Measurements from ENCODE around the gene RUBCNL.

DNA sequence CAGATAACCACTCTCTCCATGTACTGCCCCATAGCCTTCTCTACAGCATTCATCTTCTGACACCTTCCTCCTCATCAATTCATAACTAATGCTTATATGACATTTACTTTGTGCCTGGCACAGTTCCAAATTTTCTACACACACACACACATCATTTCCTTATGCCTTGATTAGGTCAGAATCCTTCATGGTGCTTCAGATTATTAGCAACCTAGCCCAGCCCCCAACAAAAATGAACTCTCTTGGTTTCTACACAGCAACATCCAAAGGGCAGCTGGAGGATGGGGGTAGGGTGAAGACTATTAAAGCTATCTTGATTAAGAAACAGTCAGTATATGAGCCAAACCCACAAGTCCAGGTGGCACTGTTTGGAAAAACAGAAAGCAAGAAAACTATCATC is 3.7 kb downstream of the RUBCNL start:
- TF ChIP-seq POLR2AphosphoS5 (IDR thresholded peaks at IDR 0.05) = no peak
- TF ChIP-seq, protein P1, sequence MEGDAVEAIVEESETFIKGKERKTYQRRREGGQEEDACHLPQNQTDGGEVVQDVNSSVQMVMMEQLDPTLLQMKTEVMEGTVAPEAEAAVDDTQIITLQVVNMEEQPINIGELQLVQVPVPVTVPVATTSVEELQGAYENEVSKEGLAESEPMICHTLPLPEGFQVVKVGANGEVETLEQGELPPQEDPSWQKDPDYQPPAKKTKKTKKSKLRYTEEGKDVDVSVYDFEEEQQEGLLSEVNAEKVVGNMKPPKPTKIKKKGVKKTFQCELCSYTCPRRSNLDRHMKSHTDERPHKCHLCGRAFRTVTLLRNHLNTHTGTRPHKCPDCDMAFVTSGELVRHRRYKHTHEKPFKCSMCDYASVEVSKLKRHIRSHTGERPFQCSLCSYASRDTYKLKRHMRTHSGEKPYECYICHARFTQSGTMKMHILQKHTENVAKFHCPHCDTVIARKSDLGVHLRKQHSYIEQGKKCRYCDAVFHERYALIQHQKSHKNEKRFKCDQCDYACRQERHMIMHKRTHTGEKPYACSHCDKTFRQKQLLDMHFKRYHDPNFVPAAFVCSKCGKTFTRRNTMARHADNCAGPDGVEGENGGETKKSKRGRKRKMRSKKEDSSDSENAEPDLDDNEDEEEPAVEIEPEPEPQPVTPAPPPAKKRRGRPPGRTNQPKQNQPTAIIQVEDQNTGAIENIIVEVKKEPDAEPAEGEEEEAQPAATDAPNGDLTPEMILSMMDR (IDR thresholded peaks at IDR 0.05) = no peak
